GM13976 (cell line): ENCODE results near the gene CACNA2D4.

Experiments used
- DNase-seq: peaks from one replicate; pipeline ENCODE4 v3.0.0; 2012; ENCODE audit warnings: low spot score
- in situ Hi-C: fragments of 300-500 bp; cut with MboI; formaldehyde crosslinking; loops from one replicate; pipeline ENCODE4 v1.12.0; 2022; ENCODE audit warnings: low sequenced_read_pairs, mixed read lengths, inconsistent platforms; ENCODE audit not compliant: unreplicated experiment
- TF ChIP-seq, protein P1 (sequence below): IDR thresholded peaks from 2 replicates; pipeline ENCODE4 v1.5.1; 2012; ENCODE audit warnings: borderline replicate concordance, mild to moderate bottlenecking; ENCODE audit not compliant: insufficient read depth; ENCODE audit errors: extremely low read depth, missing control alignments, control extremely low read depth

The CACNA2D4 gene

DNA sequence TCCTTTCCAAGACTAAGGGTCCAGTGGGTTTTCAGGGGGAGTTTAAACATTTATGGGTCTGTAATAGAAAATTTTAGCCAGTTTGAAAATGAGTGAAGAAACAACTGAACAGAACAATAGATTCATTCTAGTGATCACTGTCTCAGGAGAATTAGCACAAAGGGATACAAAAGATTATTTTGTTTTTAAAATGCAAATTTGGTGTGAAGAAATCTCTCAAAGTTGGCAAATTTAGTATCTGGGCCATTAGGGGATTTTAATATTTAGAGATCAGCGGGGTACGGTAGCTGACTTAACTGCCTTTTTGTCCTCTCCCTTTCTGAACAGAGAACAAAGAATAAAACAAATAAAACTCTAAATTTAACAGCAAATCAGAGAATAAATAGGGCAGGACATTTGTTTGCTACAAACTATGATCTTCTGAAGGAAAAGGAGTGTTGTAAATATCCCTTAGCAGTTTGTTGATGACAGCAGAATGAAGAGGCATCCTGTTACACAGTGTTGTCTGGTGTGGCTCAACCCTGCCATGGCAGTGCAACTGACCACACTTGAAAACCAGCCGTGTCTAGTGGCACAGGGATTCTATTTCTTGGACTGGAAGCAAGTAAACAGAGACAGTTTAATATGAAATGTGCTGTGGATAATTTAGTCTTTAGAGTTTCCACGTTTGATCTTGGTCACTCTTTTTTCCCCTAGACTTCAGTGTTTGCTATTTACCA is 144.4 kb downstream of the CACNA2D4 start:
- in situ Hi-C loops, result no loop called here
- DNase-seq, result no peak
- TF ChIP-seq, protein P1, sequence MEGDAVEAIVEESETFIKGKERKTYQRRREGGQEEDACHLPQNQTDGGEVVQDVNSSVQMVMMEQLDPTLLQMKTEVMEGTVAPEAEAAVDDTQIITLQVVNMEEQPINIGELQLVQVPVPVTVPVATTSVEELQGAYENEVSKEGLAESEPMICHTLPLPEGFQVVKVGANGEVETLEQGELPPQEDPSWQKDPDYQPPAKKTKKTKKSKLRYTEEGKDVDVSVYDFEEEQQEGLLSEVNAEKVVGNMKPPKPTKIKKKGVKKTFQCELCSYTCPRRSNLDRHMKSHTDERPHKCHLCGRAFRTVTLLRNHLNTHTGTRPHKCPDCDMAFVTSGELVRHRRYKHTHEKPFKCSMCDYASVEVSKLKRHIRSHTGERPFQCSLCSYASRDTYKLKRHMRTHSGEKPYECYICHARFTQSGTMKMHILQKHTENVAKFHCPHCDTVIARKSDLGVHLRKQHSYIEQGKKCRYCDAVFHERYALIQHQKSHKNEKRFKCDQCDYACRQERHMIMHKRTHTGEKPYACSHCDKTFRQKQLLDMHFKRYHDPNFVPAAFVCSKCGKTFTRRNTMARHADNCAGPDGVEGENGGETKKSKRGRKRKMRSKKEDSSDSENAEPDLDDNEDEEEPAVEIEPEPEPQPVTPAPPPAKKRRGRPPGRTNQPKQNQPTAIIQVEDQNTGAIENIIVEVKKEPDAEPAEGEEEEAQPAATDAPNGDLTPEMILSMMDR, result no peak

DNA sequence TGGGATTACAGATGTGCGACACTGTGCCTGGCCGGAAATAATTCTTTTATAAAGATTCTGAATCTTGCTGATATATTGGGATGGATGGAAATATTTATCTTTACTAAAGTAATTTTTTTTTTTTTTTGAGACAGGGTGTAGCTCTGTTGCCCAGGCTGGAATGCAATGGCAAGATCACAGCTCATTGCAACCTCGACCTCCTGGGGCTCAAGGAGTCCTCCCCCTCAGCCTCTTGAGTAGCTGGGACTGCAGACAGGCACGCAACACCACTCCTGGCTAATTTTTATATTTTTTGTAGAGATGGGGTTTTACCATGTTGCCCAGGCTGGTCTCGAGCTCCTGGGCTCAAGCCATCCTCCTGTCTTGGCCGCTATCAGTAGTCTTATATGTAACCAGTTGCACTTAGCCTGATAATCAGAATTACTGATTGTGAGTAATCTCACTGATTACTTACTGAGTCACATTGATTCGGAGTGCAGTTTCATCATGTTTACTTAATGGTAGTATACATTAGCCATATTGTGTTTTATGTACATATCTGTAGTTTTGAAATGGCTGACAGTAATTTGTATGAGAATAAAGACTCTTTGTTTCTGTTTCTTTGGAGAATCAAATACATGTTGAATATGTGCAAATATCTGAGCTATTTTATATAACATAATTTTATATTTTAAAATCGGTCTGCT is 148.5 kb downstream of the CACNA2D4 start:
- in situ Hi-C loops, result no loop called here
- no peak for DNase-seq
- TF ChIP-seq, protein P1, result no peak

DNA sequence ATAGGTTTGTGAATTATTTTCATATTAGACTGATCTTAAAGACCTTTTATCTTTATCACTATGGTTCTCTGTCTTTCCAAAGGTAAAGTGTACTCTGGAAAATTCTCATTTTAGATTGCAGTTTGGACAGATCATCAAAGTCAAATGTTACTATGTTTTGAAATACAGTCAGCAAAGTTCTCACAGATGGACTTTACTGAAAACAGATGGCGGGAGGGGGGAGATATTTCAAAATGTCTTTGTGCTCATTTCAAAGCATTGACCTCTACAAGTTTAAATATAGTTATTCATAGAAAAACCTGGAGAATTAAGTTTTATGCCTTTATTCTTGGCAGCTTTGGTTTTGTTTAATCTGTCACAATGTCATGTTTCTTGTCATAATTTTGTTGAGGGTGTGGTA is 149.8 kb downstream of the CACNA2D4 start:
- TF ChIP-seq, protein P1, result no peak
- in situ Hi-C loops, result no loop called here
- no peak for DNase-seq

DNA sequence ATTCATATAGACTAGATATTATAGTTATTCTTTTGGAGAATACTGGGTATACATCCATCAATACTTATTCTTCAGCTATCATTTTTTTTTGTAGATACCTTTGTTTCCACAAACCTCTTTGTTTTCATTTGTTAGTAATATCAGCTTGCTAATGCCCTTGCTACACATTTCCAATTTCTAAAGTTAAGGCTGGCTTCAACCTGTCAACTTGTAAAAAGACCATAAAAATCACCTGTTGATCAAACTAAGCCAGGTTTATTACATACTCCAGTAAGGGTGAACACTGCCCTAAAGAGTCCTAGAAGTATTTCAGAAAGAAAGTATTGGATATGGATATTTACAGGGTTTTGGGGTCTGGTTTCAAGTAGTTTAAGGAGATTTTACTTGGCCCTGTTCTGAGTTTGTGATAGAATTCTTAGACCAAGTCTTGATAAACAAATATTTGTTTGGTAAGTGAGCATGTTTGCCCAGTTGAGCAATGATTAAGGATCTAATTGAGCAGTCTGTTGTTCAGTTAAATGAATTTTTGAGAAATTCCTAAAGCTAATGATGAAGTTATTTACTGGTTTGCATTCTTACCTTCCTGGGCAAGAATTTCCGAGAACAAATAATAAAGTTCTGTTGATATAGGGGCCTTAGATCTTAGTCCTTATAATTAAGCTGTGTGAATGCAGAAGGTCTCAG is 150.9 kb downstream of the CACNA2D4 start:
- TF ChIP-seq, protein P1, result no peak
- in situ Hi-C loops, result no loop called here

DNA sequence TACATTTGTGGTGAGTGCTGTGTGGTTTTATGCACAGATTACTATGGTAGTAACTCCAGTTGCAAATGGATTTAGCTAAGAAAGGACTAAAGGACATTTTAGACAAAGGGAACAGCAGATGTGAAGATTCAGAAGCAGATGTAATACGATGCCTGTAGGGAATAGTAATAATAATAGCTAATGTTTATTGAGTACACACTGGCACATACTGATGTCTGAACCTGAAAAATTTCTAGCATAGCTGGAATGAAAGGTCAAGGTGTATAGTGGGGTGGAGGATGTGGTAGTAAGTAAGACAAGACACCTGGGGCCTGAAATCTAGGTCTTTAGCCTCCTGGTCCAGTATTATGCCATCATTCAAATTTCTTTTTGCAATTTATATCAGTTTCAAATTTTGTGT is 152.3 kb downstream of the CACNA2D4 start:
- TF ChIP-seq, protein P1, result no peak
- no peak for DNase-seq
- in situ Hi-C loops, result no loop called here

More for the DNA sequence above, 150.9 kb downstream of the CACNA2D4 start:
- no peak for DNase-seq

DNA sequence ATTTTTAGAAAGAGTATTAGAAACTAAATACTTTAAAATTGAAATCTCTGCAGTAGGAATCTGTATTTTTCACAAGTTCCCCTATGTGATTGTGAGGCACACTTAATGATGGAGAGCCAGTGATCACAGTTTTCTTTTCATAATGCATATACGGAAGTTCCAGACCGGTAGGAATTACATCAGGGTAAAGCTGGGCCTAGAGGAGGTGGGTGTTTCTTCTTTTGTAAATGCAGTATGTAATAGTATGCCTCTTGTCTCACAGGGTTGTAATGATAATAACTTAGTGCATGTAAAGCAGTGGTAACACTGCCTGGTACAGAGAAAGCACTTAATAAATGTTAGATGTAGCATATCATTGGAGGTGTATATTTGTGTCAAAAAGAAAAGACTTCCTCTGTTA is 155.3 kb downstream of the CACNA2D4 start:
- in situ Hi-C loops, result no loop called here
- DNase-seq, result no peak
- TF ChIP-seq, protein P1, result no peak
